HG03571 (cell line): ENCODE data around the gene ADD2.
"Not testable (repeated sequence)": the region's sequence is repeated elsewhere in the genome, so short reads cannot be mapped to it uniquely, and the experiment has no call there.

ENCODE experiments used
- ATAC-seq: cut with Tn5 transposase; IDR thresholded peaks from one replicate; pipeline ENCODE4 v1.9.1; 2021; ENCODE audit not compliant: unreplicated experiment

The ADD2 gene

DNA sequence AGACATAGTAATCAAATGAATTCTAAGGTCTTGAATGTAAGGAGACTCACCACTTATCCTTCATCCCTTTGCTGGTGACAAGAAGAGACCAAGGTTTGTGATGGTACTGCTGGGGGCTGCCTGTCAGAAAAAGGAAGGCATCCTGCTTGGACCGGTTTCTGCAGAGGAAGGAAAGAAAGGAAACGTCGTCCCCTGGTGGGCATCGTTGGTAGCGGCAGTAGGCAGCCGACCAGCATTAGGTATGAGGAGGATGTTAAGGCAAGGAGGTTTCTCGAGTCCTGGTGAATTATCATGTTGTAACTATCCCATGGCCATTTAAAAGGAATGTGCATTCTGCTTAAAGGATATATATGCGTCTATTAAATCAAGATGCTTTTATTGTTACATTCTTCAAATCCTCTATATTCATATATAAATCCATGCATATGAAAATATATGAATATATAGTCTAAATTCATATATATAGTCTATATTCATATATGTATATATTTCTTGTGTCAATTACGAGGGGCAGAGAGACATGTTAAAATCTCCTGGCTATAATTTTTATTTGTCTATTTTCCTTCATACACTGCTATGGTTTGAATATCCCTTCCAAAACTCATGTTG lies 120.0 kb downstream of the ADD2 start:
- no peak for ATAC-seq

DNA sequence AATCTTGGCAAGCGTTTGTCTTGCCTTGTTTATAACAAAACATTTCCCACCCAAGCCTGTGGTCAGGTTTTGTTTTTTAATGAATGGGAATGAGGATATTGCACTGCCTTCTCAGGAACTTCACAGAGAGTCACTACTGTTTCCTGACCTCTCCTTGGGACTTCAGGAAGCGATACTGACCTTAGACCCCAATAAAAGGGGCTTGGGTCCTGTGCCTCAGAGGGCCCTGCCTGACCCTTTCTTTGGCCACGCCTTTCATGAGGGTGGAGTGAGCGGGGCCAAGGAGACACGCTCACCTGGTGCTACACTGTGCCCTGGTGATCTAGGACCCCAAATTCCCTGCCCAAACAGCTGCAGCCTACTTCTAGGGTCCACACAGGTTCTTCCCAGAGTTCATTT lies 121.6 kb downstream of the ADD2 start:
- ATAC-seq, result no peak

DNA sequence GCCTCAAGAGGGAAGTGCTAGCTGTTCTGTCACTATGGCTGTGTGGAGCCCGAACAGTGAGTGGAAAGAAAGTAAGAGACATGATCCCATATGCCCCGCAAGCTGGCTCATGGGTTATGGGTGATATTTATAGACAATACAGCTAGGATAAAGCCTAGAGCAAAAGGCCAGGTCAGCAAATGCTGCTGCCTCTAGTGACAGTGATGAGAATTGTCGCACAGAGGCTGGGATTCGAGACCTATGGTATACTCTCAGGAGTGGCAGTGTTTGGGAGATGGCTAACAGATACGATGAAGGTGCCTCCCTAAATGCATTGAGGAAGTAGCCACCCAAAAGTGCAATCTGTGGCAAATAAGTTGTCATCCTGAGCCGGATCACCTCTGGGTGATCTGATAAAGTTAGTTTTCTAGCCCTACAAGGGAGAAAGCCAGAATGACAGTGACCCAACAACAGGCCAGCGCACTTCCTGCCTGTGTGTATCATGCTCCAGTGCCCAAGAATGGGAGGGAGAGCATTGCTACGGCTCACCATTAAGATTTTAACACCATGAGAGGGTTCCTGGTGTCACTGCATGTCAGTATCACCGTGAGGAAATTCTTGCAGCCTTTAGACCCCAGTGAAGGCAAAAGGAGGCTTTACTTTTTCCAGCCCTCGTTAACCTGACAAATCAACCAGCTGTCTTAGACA lies 122.1 kb downstream of the ADD2 start:
- ATAC-seq, result no peak

DNA sequence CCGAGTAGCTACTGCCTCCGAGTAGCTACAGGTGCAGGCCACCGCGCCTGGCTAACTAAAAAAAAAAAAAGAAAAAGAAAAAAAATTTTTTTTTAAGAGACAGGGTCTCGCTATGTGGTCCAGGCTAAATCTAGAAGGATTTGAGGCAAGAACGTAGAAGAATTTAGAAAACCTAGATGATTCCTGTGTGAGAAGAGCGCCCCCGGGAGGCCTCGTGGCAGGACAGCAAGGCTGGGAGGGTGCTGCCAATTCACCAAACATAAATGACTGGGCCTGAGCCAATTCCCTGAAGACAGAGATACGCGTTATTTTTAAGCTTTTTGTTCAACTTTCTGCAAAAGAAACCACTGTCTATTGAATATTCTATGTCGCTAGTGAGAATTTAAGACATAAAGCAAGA lies 124.3 kb downstream of the ADD2 start:
- ATAC-seq, result no peak

- ATAC-seq, result no peak
Observed at GRCh38 chr2:70641263-70641784, 126.7 kb downstream of the ADD2 start.

GRCh38 chr2:70639841-70640436 lies 128.1 kb downstream of the ADD2 start:
- no peak for ATAC-seq

DNA sequence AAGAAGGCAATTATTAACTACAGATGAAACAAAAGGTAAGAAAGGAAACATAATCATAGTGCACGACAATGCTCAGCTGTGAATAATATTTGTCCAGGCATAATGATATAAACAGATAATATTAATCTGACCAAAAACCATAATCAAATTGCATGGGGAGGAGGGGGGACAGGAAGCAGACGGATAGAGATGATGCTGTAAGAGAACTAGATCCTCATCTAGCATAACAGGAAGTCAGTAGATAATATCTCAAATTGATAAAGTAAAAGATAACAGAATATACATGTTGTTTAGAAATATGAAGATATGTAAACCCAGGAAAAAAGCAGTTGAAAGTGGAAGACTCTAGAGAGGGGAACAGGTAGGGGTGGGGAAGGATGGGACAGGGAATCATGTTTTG lies 129.4 kb downstream of the ADD2 start:
- no peak for ATAC-seq

DNA sequence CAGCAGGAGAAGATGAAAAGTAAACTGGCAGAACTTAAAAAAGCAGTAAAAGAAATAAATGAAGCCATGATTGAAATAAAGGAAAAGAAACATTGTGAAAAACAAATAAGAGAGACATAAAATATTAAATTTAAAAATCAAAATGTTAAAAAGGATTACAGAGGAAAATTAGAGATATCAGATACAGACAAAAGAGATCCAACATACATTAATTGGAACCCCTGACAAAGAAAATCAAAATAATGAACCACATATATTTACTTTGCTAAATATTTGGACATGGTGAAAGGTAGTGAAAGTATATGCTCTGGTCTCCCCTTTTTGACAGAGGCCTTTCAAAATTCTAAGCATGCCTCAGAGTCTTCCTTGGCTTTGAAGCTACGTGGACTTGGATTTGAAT lies 134.5 kb downstream of the ADD2 start:
- no peak for ATAC-seq

GRCh38 chr2:70632966-70633365 lies 135.0 kb downstream of the ADD2 start:
- ATAC-seq, result no peak

GRCh38 chr2:70632388-70632787 lies 135.6 kb downstream of the ADD2 start:
- ATAC-seq, result no peak

DNA sequence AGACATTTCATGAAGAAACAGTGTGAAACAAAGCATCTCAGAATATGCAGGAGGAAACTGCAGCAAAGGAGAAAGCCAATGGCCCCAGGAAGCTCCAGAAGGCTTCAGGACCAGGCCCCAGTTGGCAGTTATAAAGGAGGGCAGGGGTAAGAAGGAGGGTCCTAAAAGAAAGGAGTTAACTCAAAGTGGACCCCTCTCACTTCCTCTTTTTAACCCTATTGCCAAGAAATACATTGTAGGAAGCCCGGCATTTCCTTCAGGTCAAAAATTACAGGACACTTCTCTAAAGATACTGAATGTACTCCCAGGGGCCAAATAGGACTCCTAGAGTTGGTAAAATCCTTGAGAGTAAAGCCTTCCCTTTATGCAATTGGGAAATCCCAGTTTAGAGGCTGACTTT lies 137.2 kb downstream of the ADD2 start:
- ATAC-seq, result no peak

- no peak for ATAC-seq
Observed at GRCh38 chr2:70627211-70627898, 140.6 kb downstream of the ADD2 start.

GRCh38 chr2:70626254-70626990 lies 141.6 kb downstream of the ADD2 start:
- ATAC-seq, result no peak

- not testable (repeated sequence) for ATAC-seq
Observed at GRCh38 chr2:70621536-70621935, 146.5 kb downstream of the ADD2 start.

DNA sequence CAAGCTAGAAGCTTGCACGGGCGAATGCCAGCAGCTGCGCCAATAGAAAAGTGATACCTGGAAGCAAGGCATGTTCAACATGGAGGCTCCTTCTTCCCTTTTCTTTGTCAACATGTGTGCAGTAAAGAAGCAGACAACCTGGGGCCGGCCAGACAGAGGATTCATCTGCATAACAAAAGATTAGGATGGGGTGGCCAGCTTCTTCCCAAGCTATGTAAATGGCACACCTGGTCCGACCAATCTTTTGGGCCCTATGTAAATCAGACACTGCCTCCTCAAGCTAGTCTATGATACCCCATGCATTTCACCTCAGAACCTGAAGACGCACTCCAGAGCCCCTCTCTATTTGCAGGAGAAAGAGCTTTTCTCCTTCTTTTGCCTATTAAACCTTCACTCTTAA lies 148.0 kb downstream of the ADD2 start:
- no peak for ATAC-seq

DNA sequence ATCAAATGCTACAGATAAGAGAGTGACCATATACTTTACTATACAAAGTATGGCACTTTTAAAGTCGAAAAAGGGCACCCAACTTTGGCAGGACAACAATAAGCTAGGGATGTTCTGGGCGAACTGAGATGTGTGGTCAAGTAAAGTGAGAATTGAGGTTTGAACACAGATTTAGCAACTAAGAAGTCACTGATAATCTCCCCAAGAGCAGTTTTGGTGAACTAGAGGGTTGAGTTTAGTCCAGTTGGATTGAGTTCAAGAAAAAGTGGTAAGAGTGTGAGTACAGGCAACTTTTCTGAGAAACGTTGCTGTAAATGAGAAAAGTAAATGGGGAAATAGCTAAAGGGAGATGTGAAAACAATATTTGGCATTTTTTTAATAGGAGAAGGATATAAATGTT lies 148.8 kb downstream of the ADD2 start:
- ATAC-seq, result no peak

- ATAC-seq, result no peak
Observed at GRCh38 chr2:70616168-70616694, 151.8 kb downstream of the ADD2 start.

DNA sequence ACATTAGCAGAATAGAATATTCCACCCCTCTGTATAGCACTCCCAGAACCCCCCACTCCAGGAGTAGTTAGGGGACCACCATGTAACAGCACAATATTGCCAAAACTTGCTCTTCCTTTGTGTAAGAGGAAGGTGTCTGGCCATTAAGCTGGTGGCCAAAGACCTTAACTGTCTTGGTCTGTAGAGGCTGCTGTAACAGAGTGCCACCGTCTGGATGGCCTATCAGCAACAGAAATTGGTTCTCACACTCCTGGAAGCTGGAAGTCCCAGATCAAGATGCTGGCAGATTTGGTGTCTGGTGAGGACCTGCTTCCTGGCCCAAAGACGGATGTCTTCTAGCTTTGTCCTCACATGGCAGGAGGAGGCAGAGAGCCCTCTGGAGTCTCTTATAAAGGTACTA lies 152.8 kb downstream of the ADD2 start:
- ATAC-seq, result no peak

DNA sequence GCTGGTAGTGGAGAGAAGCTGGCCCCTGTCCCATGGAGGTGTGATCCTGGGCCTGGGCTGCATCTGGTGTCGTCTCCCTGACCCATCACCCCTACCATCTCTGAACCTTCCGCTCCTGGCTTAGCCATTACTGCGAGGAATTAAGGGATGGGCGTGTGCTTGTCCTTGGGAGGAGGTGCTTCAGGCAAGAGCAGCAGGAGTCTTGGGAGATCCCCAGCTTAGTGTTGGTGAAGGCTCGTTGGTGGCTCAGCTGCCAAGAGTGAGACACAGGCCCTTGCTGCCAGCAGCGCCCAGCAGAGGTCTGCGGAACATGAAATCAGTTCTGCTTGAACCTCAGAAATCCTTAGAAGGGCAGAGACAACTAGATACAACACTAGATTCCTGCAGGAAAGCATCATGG lies 154.5 kb downstream of the ADD2 start:
- no peak for ATAC-seq

DNA sequence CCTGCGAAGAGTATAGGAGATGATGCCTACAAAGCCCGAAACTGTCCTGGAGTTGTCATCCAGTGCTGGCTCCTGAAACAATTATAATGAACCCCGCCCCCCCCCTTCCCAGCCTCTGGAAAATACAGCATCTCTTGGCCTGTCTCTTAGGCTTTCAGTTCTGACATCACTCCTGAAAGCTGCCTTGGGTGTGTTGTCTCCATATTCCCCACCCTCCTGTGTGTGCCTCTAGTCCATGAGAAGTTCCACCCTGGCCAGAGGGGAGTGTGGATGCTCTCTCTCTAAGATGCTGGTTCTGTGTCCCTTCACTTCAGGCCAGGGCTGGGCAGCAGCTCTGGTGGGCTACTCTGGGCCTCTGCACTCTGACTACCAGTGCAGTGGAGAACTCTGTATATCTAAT lies 155.4 kb downstream of the ADD2 start:
- ATAC-seq, result no peak

- no peak for ATAC-seq
Observed at GRCh38 chr2:70608373-70608772, 159.6 kb downstream of the ADD2 start.
